ENCODE results near the gene KIF26B. TPM values are rescaled to one million over a fixed set of nuclear protein-coding genes. Genes with fewer than 3 reads are reported as not detected.

KIF26B gene
- total and polyA plus RNA-seq, 2 experiments from 2014 or later = 2.5 to 8.0 TPM

DNA sequence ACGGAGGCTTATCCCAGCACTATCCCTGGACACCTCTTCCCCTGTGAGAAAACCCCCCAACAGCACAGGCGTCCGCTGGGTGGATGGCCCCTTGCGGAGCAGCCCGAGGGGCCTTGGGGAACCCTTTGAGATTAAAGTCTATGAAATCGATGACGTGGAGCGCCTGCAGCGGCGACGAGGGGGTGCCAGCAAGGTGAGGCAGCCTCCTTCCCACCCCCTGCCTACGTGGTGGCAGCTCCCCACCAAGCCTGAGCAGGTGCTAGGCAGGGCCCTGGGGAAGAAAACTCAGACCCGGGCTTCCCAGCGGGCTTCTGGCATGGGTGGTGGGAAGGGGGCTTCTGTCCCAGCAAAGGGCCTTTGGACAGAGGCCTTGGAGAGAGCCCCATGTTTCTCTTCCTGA lies 543.3 kb downstream of the KIF26B start:
- no peak for DNase-seq
- in situ Hi-C loops (cut with MboI) = no loop called here
- WGBS, 2 experiments (ENCODE audit: low coverage in 1 of 2, low lambda C conversion rate in 2 of 2, missing lambda C conversion rate in 2 of 2) = 80 to 84% methylated on average over 14 of the region's 14 CpGs
- H3K9me2 ChIP-seq (ENCODE audit: insufficient read depth) = no peaks in the 10 kb centered on the region
- no peaks in the 10 kb centered on the region for H4K20me1 ChIP-seq (ENCODE audit: insufficient read depth)
- no peak overlapping the region for H3K9ac ChIP-seq
- H3K27ac ChIP-seq = no peak overlapping the region
- H3F3A ChIP-seq (ENCODE audit: insufficient read depth) = no peaks in the 10 kb centered on the region
- H2AFZ ChIP-seq = no peak overlapping the region
- no peaks in the 10 kb centered on the region for H3K4me1 ChIP-seq (ENCODE audit: insufficient read depth)
- H3K4me2 ChIP-seq (ENCODE audit: unreplicated experiment) = no peak overlapping the region
- 0 out of 2 replicates have a peak, but pooled peaks cover 3% of the 10 kb centered on the region for H3K36me3 ChIP-seq (ENCODE audit: low read depth)
- no peaks in the 10 kb centered on the region for H3K9me3 ChIP-seq (ENCODE audit: low read depth)
- no peaks in the 10 kb centered on the region for H3K27me3 ChIP-seq (replicated peaks; ENCODE audit: insufficient read depth)
- H3K79me2 ChIP-seq (ENCODE audit: insufficient read depth) = no peaks in the 10 kb centered on the region
- no peak overlapping the region for H3K4me3 ChIP-seq
- no peak for TF ChIP-seq EZH2phosphoT487 (IDR thresholded peaks at IDR 0.05; ENCODE audit: insufficient read depth, low read depth)
- no peak for TF ChIP-seq EZH2 (IDR thresholded peaks at IDR 0.05; ENCODE audit: insufficient read depth, poor library complexity, severe bottlenecking)

DNA sequence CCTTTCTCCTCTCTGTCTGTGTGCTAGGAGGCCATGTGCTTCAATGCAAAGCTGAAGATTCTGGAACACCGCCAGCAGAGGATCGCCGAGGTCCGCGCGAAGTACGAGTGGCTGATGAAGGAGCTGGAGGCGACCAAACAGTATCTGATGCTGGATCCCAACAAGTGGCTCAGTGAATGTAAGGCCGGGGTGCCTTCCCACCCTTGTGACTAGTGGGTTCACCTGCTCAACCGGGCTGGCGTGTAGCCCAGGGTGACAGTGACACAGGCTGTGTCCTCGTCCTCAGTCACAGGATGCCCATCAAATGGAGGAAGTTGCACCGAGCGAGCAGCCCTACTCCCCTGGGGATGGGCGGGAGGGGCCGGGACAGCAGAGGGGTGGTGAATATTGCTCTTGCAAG lies 544.1 kb downstream of the KIF26B start:
- DNase-seq = no peak
- Histone ChIP-seq H3K4me3 (no peak overlapping the region), H3K9ac (no peak overlapping the region), H3K4me2 (ENCODE audit: unreplicated experiment) (no peak overlapping the region), H2AFZ (no peak overlapping the region), H3K9me3 (ENCODE audit: low read depth) (no peaks in the 10 kb centered on the region), H3K36me3 (ENCODE audit: low read depth) (0 out of 2 replicates have a peak, but pooled peaks cover 3% of the 10 kb centered on the region), H4K20me1 (ENCODE audit: insufficient read depth) (no peaks in the 10 kb centered on the region), H3K79me2 (ENCODE audit: insufficient read depth) (no peaks in the 10 kb centered on the region), H3K9me2 (ENCODE audit: insufficient read depth) (no peaks in the 10 kb centered on the region), H3F3A (ENCODE audit: insufficient read depth) (no peaks in the 10 kb centered on the region), H3K27ac (no peak overlapping the region), H3K27me3 (replicated peaks; ENCODE audit: insufficient read depth) (no peaks in the 10 kb centered on the region), H3K4me1 (ENCODE audit: insufficient read depth) (no peaks in the 10 kb centered on the region)
- WGBS, 2 experiments (ENCODE audit: low coverage in 1 of 2, low lambda C conversion rate in 2 of 2, missing lambda C conversion rate in 2 of 2) = 85 to 88% methylated on average over 15 to 16 of the region's 16 CpGs
- in situ Hi-C loops (cut with MboI) = no loop called here
- TF ChIP-seq EZH2 (IDR thresholded peaks at IDR 0.05; ENCODE audit: insufficient read depth, poor library complexity, severe bottlenecking) (no peak), EZH2phosphoT487 (IDR thresholded peaks at IDR 0.05; ENCODE audit: insufficient read depth, low read depth) (no peak)

DNA sequence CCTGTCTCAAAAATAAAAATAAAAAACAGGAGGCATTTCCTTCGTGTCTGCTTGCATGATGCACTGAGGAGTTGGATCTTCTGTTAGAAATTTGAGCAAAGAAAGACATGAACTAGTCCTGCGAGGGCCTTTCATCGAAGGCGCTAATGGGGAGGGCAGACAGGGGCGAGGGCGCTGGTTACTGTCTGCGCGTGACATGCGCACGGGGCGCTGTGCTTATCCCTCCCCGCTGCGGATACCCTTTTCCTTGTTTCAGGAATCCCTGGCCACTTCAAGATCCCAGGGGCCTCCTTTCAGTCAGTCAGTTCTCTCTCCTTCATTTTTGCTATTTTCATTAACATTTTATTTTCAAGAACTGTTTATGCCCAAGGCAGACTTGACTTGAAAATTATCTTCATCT lies 545.8 kb downstream of the KIF26B start:
- H3K4me1 ChIP-seq (ENCODE audit: insufficient read depth) = peaks cover 10% of the 10 kb centered on the region; the same call in 1 of the 2 replicates
- no peaks in the 10 kb centered on the region for H3K9me3 ChIP-seq (ENCODE audit: low read depth)
- H3K9ac ChIP-seq = no peak overlapping the region
- 0 out of 2 replicates have a peak, but pooled peaks cover 3% of the 10 kb centered on the region for H3K36me3 ChIP-seq (ENCODE audit: low read depth)
- no peak overlapping the region for H3K27ac ChIP-seq
- H2AFZ ChIP-seq = no peak overlapping the region
- H3F3A ChIP-seq (ENCODE audit: insufficient read depth) = 0 out of 2 replicates have a peak, but pooled peaks cover 2% of the 10 kb centered on the region
- in situ Hi-C loops (cut with MboI) = no loop called here
- no peaks in the 10 kb centered on the region for H4K20me1 ChIP-seq (ENCODE audit: insufficient read depth)
- no peak overlapping the region for H3K4me2 ChIP-seq (ENCODE audit: unreplicated experiment)
- H3K4me3 ChIP-seq = no peak overlapping the region
- no peaks in the 10 kb centered on the region for H3K27me3 ChIP-seq (replicated peaks; ENCODE audit: insufficient read depth)
- TF ChIP-seq EZH2phosphoT487 (IDR thresholded peaks at IDR 0.05; ENCODE audit: insufficient read depth, low read depth) (no peak), EZH2 (IDR thresholded peaks at IDR 0.05; ENCODE audit: insufficient read depth, poor library complexity, severe bottlenecking) (no peak)
- no peak for DNase-seq
- WGBS, 2 experiments (ENCODE audit: low coverage in 1 of 2, low lambda C conversion rate in 2 of 2, missing lambda C conversion rate in 2 of 2) = 89 to 90% methylated on average over 13 of the region's 13 CpGs
- no peaks in the 10 kb centered on the region for H3K79me2 ChIP-seq (ENCODE audit: insufficient read depth)
- no peaks in the 10 kb centered on the region; the same call in 1 of the 2 replicates for H3K9me2 ChIP-seq (ENCODE audit: insufficient read depth)

DNA sequence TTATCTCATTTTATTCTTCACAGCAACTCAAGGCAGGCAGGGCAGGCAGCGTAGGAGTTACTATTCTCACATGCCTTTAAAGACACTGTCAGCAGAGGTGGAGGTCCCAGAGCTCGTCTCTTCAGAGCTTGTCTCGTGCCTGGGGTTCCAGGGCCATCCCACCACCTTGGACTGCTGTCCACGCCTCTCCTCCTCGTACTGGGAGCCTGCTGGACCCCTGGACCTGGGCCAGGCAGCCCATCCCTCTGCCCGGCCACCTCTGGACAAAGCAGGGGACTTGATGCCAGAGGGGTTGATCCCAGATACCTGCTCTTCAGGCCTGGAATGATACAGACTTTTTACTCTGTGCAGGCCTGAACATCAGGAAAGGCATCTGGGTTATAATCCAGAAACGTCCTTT lies 546.8 kb downstream of the KIF26B start:
- Histone ChIP-seq H3F3A (ENCODE audit: insufficient read depth) (0 out of 2 replicates have a peak, but pooled peaks cover 2% of the 10 kb centered on the region), H3K36me3 (ENCODE audit: low read depth) (0 out of 2 replicates have a peak, but pooled peaks cover 3% of the 10 kb centered on the region), H3K27ac (no peak overlapping the region), H3K9me3 (ENCODE audit: low read depth) (no peaks in the 10 kb centered on the region), H3K4me1 (ENCODE audit: insufficient read depth) (peaks cover 10% of the 10 kb centered on the region; the same call in 1 of the 2 replicates), H4K20me1 (ENCODE audit: insufficient read depth) (no peaks in the 10 kb centered on the region), H3K27me3 (replicated peaks; ENCODE audit: insufficient read depth) (no peaks in the 10 kb centered on the region), H3K79me2 (ENCODE audit: insufficient read depth) (no peaks in the 10 kb centered on the region), H3K4me2 (ENCODE audit: unreplicated experiment) (no peak overlapping the region), H3K9me2 (ENCODE audit: insufficient read depth) (no peaks in the 10 kb centered on the region; the same call in 1 of the 2 replicates), H2AFZ (no peak overlapping the region), H3K4me3 (no peak overlapping the region), H3K9ac (no peak overlapping the region)
- 70 to 71% methylated on average over 7 of the region's 7 CpGs for WGBS, 2 experiments (ENCODE audit: low coverage in 1 of 2, low lambda C conversion rate in 2 of 2, missing lambda C conversion rate in 2 of 2)
- TF ChIP-seq EZH2phosphoT487 (IDR thresholded peaks at IDR 0.05; ENCODE audit: insufficient read depth, low read depth) (no peak), EZH2 (IDR thresholded peaks at IDR 0.05; ENCODE audit: insufficient read depth, poor library complexity, severe bottlenecking) (no peak)
- DNase-seq = no peak
- in situ Hi-C loops (cut with MboI) = no loop called here

Data from GM23248 (cell line).